H1 (cell line): Measurements from ENCODE around the gene CBFB. TPM values are rescaled to one million over a fixed set of nuclear protein-coding genes. Genes with fewer than 3 reads are reported as not detected.

ENCODE experiments used
- CTCF ChIA-PET: fragments of 300-600 bp; sonication (Branson Sonifier 250); formaldehyde crosslinking; loops from one replicate; lab custom pipeline; 2021; ENCODE audit not compliant: partially characterized antibody; lab: Charles Lee
- POLR2A ChIA-PET: fragments of 300-600 bp; sonication (Branson Sonifier 250); formaldehyde crosslinking; loops from one replicate; lab custom pipeline; 2021; ENCODE audit warnings: inconsistent platforms; ENCODE audit not compliant: partially characterized antibody; lab: Charles Lee
- DNase-seq, 2 experiments: peaks; one replicate each; pipeline versions ENCODE4 v3.0.0 to v3.0.0-alpha.2; 2010 to 2022; ENCODE audit warnings: low spot score in 2 of 2, low read depth in 1 of 2, mixed read lengths in 1 of 2
- FAIRE-seq: peaks from 2 replicates; lab custom pipeline; 2011; peaks lifted over from hg19 to GRCh38; lab: Jason Lieb, UNC
- H2AFZ ChIP-seq: 2 replicates; pipeline ENCODE4 v1.8.1; 2012; ENCODE audit warnings: low read length, inconsistent platforms
- H2AK5ac ChIP-seq: 2 replicates; pipeline ENCODE4 v1.6.1; 2013; ENCODE audit warnings: low read depth, low read length
- H2BK120ac ChIP-seq: replicated peaks from 2 replicates; pipeline ENCODE3; 2013; ENCODE audit warnings: low read depth, low read length, inconsistent platforms
- H2BK12ac ChIP-seq: 2 replicates; pipeline ENCODE4 v1.6.1; 2013; ENCODE audit warnings: low read depth, low read length
- H2BK15ac ChIP-seq: 2 replicates; pipeline ENCODE4 v1.6.1; 2013; ENCODE audit warnings: low read length
- H2BK20ac ChIP-seq: 2 replicates; pipeline ENCODE4 v1.6.1; 2013; ENCODE audit warnings: low read length
- H2BK5ac ChIP-seq: 2 replicates; pipeline ENCODE4 v1.6.1; 2013; ENCODE audit warnings: low read depth, low read length
- H3K14ac ChIP-seq: 2 replicates; pipeline ENCODE4 v1.6.1; 2013; ENCODE audit warnings: inconsistent platforms; ENCODE audit not compliant: insufficient read length
- H3K18ac ChIP-seq: 2 replicates; pipeline ENCODE4 v1.6.1; 2013; ENCODE audit warnings: low read length; ENCODE audit errors: extremely low read depth
- H3K23ac ChIP-seq: 2 replicates; pipeline ENCODE4 v1.6.1; 2013; ENCODE audit warnings: inconsistent platforms; ENCODE audit not compliant: insufficient read length
- H3K23me2 ChIP-seq: 2 replicates; pipeline ENCODE4 v1.6.1; 2013; ENCODE audit warnings: low read depth, low read length
- H3K27ac ChIP-seq: 2 replicates; pipeline ENCODE4 v1.6.1; 2011; ENCODE audit warnings: low read depth, low read length, inconsistent platforms
- H3K27me3 ChIP-seq, 4 experiments: replicated peaks in 1 of 4; 1 replicate in 1 of 4; 2 replicates in 3 of 4; pipeline versions ENCODE4 v1.6.1 to v1.8.1; 2011 to 2013; ENCODE audit warnings: low read length in 3 of 4, mild to moderate bottlenecking in 3 of 4, inconsistent platforms in 2 of 4, mixed read lengths in 2 of 4, moderate library complexity in 1 of 4; ENCODE audit not compliant: control insufficient read depth in 3 of 4, insufficient read depth in 3 of 4; ENCODE audit errors: extremely low read depth in 1 of 4
- H3K36me3 ChIP-seq, 4 experiments: 2 replicates each; pipeline versions ENCODE4 v1.6.1 to v1.8.1; 2011 to 2013; ENCODE audit warnings: mild to moderate bottlenecking in 4 of 4, low read length in 3 of 4, moderate library complexity in 2 of 4, control low read depth in 1 of 4, inconsistent platforms in 1 of 4; ENCODE audit not compliant: insufficient read depth in 4 of 4, control insufficient read depth in 2 of 4
- H3K4ac ChIP-seq: replicated peaks from 2 replicates; pipeline ENCODE3; 2013; ENCODE audit warnings: low read length, low read depth, mixed read lengths, inconsistent platforms; ENCODE audit not compliant: insufficient read length
- H3K4me1 ChIP-seq, 4 experiments: replicated peaks in 1 of 4; 1 replicate in 1 of 4; 2 replicates in 3 of 4; pipeline versions ENCODE4 v1.6.1 to v1.8.1; 2011 to 2013; ENCODE audit warnings: low read length in 3 of 4, inconsistent platforms in 2 of 4, mixed read lengths in 1 of 4; ENCODE audit not compliant: insufficient read depth in 4 of 4, control insufficient read depth in 3 of 4
- H3K4me2 ChIP-seq, 2 experiments: 2 replicates each; pipeline versions ENCODE4 v1.6.1 to v1.8.1; 2011 to 2013; ENCODE audit warnings: low read depth in 2 of 2, low read length in 2 of 2, control low read depth in 1 of 2, inconsistent platforms in 1 of 2, mild to moderate bottlenecking in 1 of 2; ENCODE audit not compliant: insufficient read depth in 1 of 2
- H3K4me3 ChIP-seq, 4 experiments: fragments of 200-600, 300-600 bp in 1 of 4; sonication (generic), shearing (Covaris generic), sonication (Bioruptor Twin) in 1 of 4; 2 replicates each; pipeline versions ENCODE4 v1.5.1 to v1.8.1; 2011 to 2016; ENCODE audit warnings: low read length in 4 of 4, low read depth in 3 of 4, control low read depth in 2 of 4, inconsistent platforms in 2 of 4, mild to moderate bottlenecking in 2 of 4, mixed read lengths in 1 of 4, moderate library complexity in 1 of 4; ENCODE audit not compliant: insufficient read depth in 2 of 4; ENCODE audit errors: extremely low read depth in 1 of 4
- H3K56ac ChIP-seq: replicated peaks from 2 replicates; pipeline ENCODE3; 2013; ENCODE audit warnings: low read depth, mild to moderate bottlenecking, mixed read lengths, low read length, inconsistent platforms; ENCODE audit not compliant: insufficient read length
- H3K79me1 ChIP-seq: 2 replicates; pipeline ENCODE4 v1.6.1; 2013; ENCODE audit warnings: low read depth, low read length, control low read depth
- H3K79me2 ChIP-seq, 2 experiments: 2 replicates each; pipeline versions ENCODE4 v1.6.1 to v1.8.1; 2012 to 2013; ENCODE audit warnings: low read length in 2 of 2, mild to moderate bottlenecking in 2 of 2, inconsistent platforms in 1 of 2; ENCODE audit not compliant: insufficient read depth in 2 of 2, control insufficient read depth in 1 of 2
- H3K9ac ChIP-seq, 4 experiments: replicated peaks in 1 of 4; 1 replicate in 1 of 4; 2 replicates in 3 of 4; pipeline versions ENCODE4 v1.6.1 to v1.8.1; 2011 to 2013; ENCODE audit warnings: low read depth in 3 of 4, low read length in 3 of 4, control low read depth in 2 of 4, mild to moderate bottlenecking in 2 of 4, moderate library complexity in 2 of 4, inconsistent platforms in 1 of 4; ENCODE audit errors: extremely low read depth in 1 of 4
- H3K9me3 ChIP-seq, 2 experiments: 2 replicates each; pipeline versions ENCODE4 v1.6.1 to v1.8.1; 2012 to 2013; ENCODE audit warnings: mild to moderate bottlenecking in 2 of 2, moderate library complexity in 2 of 2, control low read depth in 1 of 2, inconsistent platforms in 1 of 2, low read depth in 1 of 2, low read length in 1 of 2, mixed read lengths in 1 of 2; ENCODE audit not compliant: insufficient read depth in 2 of 2
- H4K20me1 ChIP-seq, 2 experiments: replicated peaks in 1 of 2; 2 replicates each; pipeline versions ENCODE3 to v1.8.1; 2011 to 2013; ENCODE audit warnings: inconsistent platforms in 2 of 2, low read length in 2 of 2, mild to moderate bottlenecking in 1 of 2; ENCODE audit not compliant: insufficient read depth in 2 of 2, control insufficient read depth in 1 of 2
- H4K5ac ChIP-seq: 2 replicates; pipeline ENCODE4 v1.6.1; 2013; ENCODE audit warnings: low read length, low read depth, mixed read lengths, inconsistent platforms; ENCODE audit not compliant: insufficient read length
- H4K8ac ChIP-seq: 2 replicates; pipeline ENCODE4 v1.8.0; 2013; ENCODE audit warnings: mild to moderate bottlenecking, moderate library complexity, low read length, inconsistent platforms; ENCODE audit not compliant: insufficient read depth; ENCODE audit errors: extremely low read depth
- H4K91ac ChIP-seq: replicated peaks from 2 replicates; pipeline ENCODE3; 2013; ENCODE audit warnings: low read length, mixed read lengths, inconsistent platforms; ENCODE audit not compliant: insufficient read length
- CBX5 ChIP-seq: fragments of 300-800, 300-1000 bp; sonication (generic); IDR thresholded peaks from 2 replicates; pipeline ENCODE4 v1.7.1; 2016; ENCODE audit warnings: antibody characterized with exemption, low read length, low read depth
- CTBP2 ChIP-seq: IDR thresholded peaks from 2 replicates; pipeline ENCODE4 v1.7.0; 2011; ENCODE audit warnings: borderline replicate concordance, mild to moderate bottlenecking, moderate library complexity, mixed read lengths, low read length; ENCODE audit not compliant: insufficient read depth, insufficient read length
- FOSL1 ChIP-seq: IDR thresholded peaks from 2 replicates; pipeline ENCODE4 v1.6.1; 2011; ENCODE audit warnings: mild to moderate bottlenecking, low read depth, low read length, moderate library complexity; ENCODE audit not compliant: insufficient read depth
- POU5F1 ChIP-seq: IDR thresholded peaks from 2 replicates; pipeline ENCODE4 v1.6.1; 2011; ENCODE audit warnings: low read depth, mild to moderate bottlenecking, low read length, moderate library complexity
- RBBP5 ChIP-seq: IDR thresholded peaks from 2 replicates; pipeline ENCODE4 v1.7.1; 2012; ENCODE audit warnings: low read depth, mild to moderate bottlenecking, inconsistent platforms, low read length, moderate library complexity, borderline replicate concordance
- RNF2 ChIP-seq: fragments of 200-900, 300-1000 bp; sonication (generic); IDR thresholded peaks from 2 replicates; pipeline ENCODE4 v1.7.1; 2016; ENCODE audit warnings: borderline replicate concordance, low read depth, mild to moderate bottlenecking, antibody characterized with exemption, low read length; ENCODE audit not compliant: poor library complexity, severe bottlenecking; ENCODE audit errors: missing control alignments
- SIX5 ChIP-seq: IDR thresholded peaks from 2 replicates; pipeline ENCODE4 v1.6.1; 2011; ENCODE audit warnings: mild to moderate bottlenecking, low read depth, low read length
- SP2 ChIP-seq: IDR thresholded peaks from 2 replicates; pipeline ENCODE4 v1.6.1; 2012; ENCODE audit warnings: mild to moderate bottlenecking, low read length, inconsistent platforms
- TAF1 ChIP-seq: IDR thresholded peaks from 2 replicates; pipeline ENCODE4 v1.6.1; 2011; ENCODE audit warnings: mild to moderate bottlenecking, low read depth, low read length
- WGBS, 2 experiments: shearing (Covaris generic) in 1 of 2; methylation state at CpG; one replicate each; pipeline versions ENCODE4 v1.1.6 to v1.1.7; 2013 to 2015; ENCODE audit warnings: low lambda C conversion rate in 2 of 2, mixed read lengths in 2 of 2, inconsistent platforms in 1 of 2, low coverage in 1 of 2, missing lambda C conversion rate in 1 of 2; ENCODE audit not compliant: insufficient replicate concordance in 2 of 2, insufficient coverage in 1 of 2, insufficient read length in 1 of 2; ENCODE audit errors: extremely low coverage in 1 of 2, missing lambda C conversion rate in 1 of 2; 5-methylcytosine and 5-hydroxymethylcytosine counted together
- polyA plus RNA-seq, 7 experiments: library from polyadenylated mRNA; depleted of rRNA in 3 of 7; stranded (reverse) in 5 of 7; unstranded in 2 of 7; fragments of >200 nt in 5 of 7; fragments of 200-250 nt in 2 of 7; gene quantifications; 1 replicate in 5 of 7; 2 replicates in 1 of 7; 4 replicates in 1 of 7; pipeline versions ENCODE4 v1.2.1 to v1.2.3, GENCODE V29; 2011 to 2013; ENCODE audit warnings: missing spikeins in 2 of 7, mixed read lengths in 2 of 7
- total RNA-seq: library from RNA; stranded (reverse); fragmentation: NEBNext Ultra II Directional; extraction: Animal tissue kit (Norgen Biotek cat#: 25700); gene quantifications from 2 replicates; pipeline ENCODE4 v1.2.1, GENCODE V29; 2021
- TF ChIP-seq, protein P1 (sequence below): IDR thresholded peaks from 2 replicates; pipeline ENCODE4 v1.6.1; 2011; ENCODE audit warnings: low read length, improper control_type of control experiment
- TF ChIP-seq, protein P2 (sequence below): IDR thresholded peaks from 2 replicates; pipeline ENCODE4 v1.6.1; 2012; ENCODE audit warnings: inconsistent platforms

The CBFB gene
- total and polyA plus RNA-seq, 2 of the 8 experiments (the other 6 are each of a cell fraction or from before 2014, with no cell fraction given), result 11.5 to 31.6 TPM

DNA sequence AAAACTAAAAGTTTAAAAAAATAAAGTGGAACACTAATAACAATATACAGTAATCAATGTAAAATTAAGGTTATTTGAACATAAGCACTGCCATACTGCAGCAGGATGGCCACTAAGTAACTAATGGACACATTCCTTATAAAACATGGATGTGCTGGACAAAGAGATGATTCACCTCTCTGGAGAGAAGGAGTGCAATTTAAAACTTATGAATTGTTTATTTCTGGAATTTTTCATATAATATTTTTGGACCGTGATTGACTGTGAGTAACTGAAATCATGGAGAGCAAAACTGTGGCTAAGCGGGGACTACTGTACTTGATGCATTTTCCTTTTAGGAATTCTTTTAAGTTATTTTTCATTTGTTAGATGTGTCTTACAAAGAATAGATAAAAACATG, 21.8 kb downstream of the CBFB start:
- Histone ChIP-seq H4K8ac (no peak overlapping the region), H2AK5ac (no peak overlapping the region), H3K4ac (no peak overlapping the region), H3K9ac (no peak overlapping the region), H3K27ac (no peak overlapping the region), H3K4me2 (no peak overlapping the region), H3K9me3 (no peaks in the 10 kb centered on the region), H3K79me1 (no peaks in the 10 kb centered on the region), H3K36me3 (0 out of 8 replicates have a peak, but pooled peaks cover 0 to 2% (median 0%) of the 10 kb centered on the region in 4 experiments), H3K14ac (no peak overlapping the region), H2BK5ac (no peak overlapping the region), H2BK120ac (no peak overlapping the region), H3K23me2 (no peaks in the 10 kb centered on the region), H3K18ac (no peak overlapping the region), H2BK20ac (no peak overlapping the region), H3K4me1 (no peaks in the 10 kb centered on the region; a peak in 1 of 7 replicates), H4K91ac (no peak overlapping the region), H4K20me1 (peaks cover 1 to 2% of the 10 kb centered on the region in 2 experiments), H3K56ac (no peak overlapping the region), H3K79me2 (peaks cover 0 to 2% of the 10 kb centered on the region in 2 experiments; a peak in 1 of 4 replicates), H4K5ac (no peak overlapping the region), H2BK12ac (no peak overlapping the region), H2AFZ (no peak overlapping the region), H2BK15ac (no peak overlapping the region), H3K27me3 (no peaks in the 10 kb centered on the region), H3K4me3 (no peak overlapping the region), H3K23ac (no peak overlapping the region)
- no peak for FAIRE-seq
- 98% methylated on average over 2 of the region's 2 CpGs; no CpG with 5 or more reads in 1 of the 2 experiments for WGBS, 2 experiments
- no peak for DNase-seq
- CTCF ChIA-PET, result interaction anchor here (0.7 to 1.3 kb wide), 2 partner anchors 9 to 32 kb away, joined by 3 to 4 read pairs; no protein-coding TSS in a partner anchor
- POLR2A ChIA-PET, result no interaction called here
- TF ChIP-seq SIX5 (no peak), FOSL1 (no peak), TAF1 (no peak), CBX5 (no peak), POU5F1 (no peak), RNF2 (no peak), SP2 (no peak), CTBP2 (no peak), RBBP5 (no peak)
- TF ChIP-seq, protein P1, sequence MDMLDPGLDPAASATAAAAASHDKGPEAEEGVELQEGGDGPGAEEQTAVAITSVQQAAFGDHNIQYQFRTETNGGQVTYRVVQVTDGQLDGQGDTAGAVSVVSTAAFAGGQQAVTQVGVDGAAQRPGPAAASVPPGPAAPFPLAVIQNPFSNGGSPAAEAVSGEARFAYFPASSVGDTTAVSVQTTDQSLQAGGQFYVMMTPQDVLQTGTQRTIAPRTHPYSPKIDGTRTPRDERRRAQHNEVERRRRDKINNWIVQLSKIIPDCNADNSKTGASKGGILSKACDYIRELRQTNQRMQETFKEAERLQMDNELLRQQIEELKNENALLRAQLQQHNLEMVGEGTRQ, result no peak
- TF ChIP-seq, protein P2, sequence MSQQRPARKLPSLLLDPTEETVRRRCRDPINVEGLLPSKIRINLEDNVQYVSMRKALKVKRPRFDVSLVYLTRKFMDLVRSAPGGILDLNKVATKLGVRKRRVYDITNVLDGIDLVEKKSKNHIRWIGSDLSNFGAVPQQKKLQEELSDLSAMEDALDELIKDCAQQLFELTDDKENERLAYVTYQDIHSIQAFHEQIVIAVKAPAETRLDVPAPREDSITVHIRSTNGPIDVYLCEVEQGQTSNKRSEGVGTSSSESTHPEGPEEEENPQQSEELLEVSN, result no peak
